Karpas-422 (cell line): Measurements from ENCODE around the gene NTN3. TPM values are rescaled to one million over a fixed set of nuclear protein-coding genes. Genes with fewer than 3 reads are reported as not detected.

Experiments used
- DNase-seq: peaks from one replicate; pipeline ENCODE4 v3.0.0-alpha.2; 2015
- H2AFZ ChIP-seq: fragments of 200-600 bp; sonication (generic); 2 replicates; pipeline ENCODE4 v1.6.1; 2014; ENCODE audit warnings: antibody characterized with exemption, low read length, mixed read lengths
- H3K27ac ChIP-seq: fragments of 200-600 bp; sonication (generic); 2 replicates; pipeline ENCODE4 v1.5.1; 2014; ENCODE audit warnings: mild to moderate bottlenecking, low read length, moderate library complexity
- H3K27me3 ChIP-seq: fragments of 200-600 bp; sonication (generic); 2 replicates; pipeline ENCODE4 v1.6.1; 2014; ENCODE audit warnings: low read length, mixed read lengths
- H3K36me3 ChIP-seq: fragments of 200-600 bp; sonication (generic); 2 replicates; pipeline ENCODE4 v1.6.1; 2014; ENCODE audit warnings: low read length, mixed read lengths; ENCODE audit not compliant: insufficient read depth
- H3K4me1 ChIP-seq: fragments of 200-600 bp; sonication (generic); 2 replicates; pipeline ENCODE4 v1.6.1; 2014; ENCODE audit warnings: mild to moderate bottlenecking, low read length, mixed read lengths
- H3K4me2 ChIP-seq: fragments of 200-600 bp; sonication (generic); 2 replicates; pipeline ENCODE4 v1.6.1; 2014; ENCODE audit warnings: low read length, low read depth, mild to moderate bottlenecking; ENCODE audit not compliant: poor library complexity, severe bottlenecking
- H3K4me3 ChIP-seq: fragments of 200-600 bp; sonication (generic); 2 replicates; pipeline ENCODE4 v1.5.1; 2014; ENCODE audit warnings: mild to moderate bottlenecking, antibody characterized with exemption, low read length, mixed read lengths
- H3K79me2 ChIP-seq: fragments of 200-600 bp; sonication (generic); 2 replicates; pipeline ENCODE4 v1.6.1; 2014; ENCODE audit warnings: mild to moderate bottlenecking, low read length, mixed read lengths
- H3K9ac ChIP-seq: fragments of 200-600 bp; sonication (generic); 2 replicates; pipeline ENCODE4 v1.6.0; 2014; ENCODE audit warnings: low read length
- H3K9me2 ChIP-seq: fragments of 200-600 bp; sonication (generic), shearing (Covaris generic); replicated peaks from 2 replicates; pipeline ENCODE4 v1.6.0; 2014; ENCODE audit warnings: mild to moderate bottlenecking, low read length, moderate library complexity; ENCODE audit not compliant: insufficient read depth
- H3K9me3 ChIP-seq: fragments of 300-700, 200-600 bp; sonication (generic); 2 replicates; pipeline ENCODE4 v1.6.1; 2014; ENCODE audit warnings: low read length, mixed read lengths
- H4K20me1 ChIP-seq: fragments of 200-600 bp; sonication (generic); 2 replicates; pipeline ENCODE4 v1.6.1; 2014; ENCODE audit warnings: mild to moderate bottlenecking, antibody characterized with exemption, low read length, low read depth; ENCODE audit not compliant: insufficient read depth
- total RNA-seq: library from RNA; depleted of rRNA; stranded (reverse); fragments of >200 nt; shearing (Covaris generic); gene quantifications from 2 replicates; pipeline ENCODE4 v1.2.3, GENCODE V29; 2014; ENCODE audit warnings: low replicate concordance

NTN3 gene
- total RNA-seq, 1 experiment from 2014 or later, result 0.45 TPM

DNA sequence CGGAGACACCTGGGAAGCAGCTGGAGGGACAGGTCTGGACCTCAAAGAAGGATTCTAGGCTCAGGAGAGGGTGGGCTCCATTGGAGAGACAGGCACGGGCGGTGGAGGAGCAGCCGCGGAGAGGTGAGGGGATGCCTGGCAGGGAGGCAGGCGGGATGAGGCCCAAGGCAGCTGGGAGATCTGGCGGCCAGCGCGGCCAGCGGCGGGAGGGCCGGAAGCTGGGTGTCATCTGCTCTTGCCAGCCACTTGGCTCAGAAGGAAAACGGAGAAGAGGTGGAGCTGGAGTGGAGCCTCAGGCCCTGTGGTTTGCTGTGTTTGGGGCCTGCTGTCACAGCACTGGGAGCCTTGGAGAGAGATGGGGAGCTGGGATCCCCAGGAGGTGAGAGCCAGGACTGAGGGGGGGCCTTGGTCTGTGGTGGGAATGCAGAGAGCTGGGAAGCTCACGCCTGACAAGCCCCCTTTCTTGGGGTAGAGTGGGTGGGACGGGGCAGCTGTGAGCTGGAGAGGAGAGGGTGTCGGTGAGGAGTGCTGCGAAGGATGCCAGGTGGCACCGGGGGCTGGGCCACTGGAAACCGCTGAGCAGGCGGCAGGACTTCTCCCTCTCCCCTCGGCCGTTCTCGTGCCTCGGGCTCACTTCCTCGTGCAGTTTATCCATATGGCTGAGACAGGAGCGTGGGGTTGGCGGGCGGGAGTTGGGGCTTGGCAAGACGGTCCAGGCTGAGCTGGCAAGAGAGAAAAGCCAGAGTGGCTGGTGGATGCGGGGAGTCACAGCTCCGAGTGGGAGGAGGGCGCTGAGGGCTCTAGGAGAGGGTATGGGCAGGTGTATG is 11.8 kb downstream of the NTN3 start:
- no peak overlapping the region for H3K27ac ChIP-seq
- peaks cover 49% of the 10 kb centered on the region for H3K79me2 ChIP-seq
- H3K4me3 ChIP-seq, result no peak overlapping the region
- no peaks in the 10 kb centered on the region for H3K9me3 ChIP-seq
- H2AFZ ChIP-seq, result no peak overlapping the region
- H3K9me2 ChIP-seq, result no peaks in the 10 kb centered on the region
- H3K9ac ChIP-seq, result no peak overlapping the region
- no peaks in the 10 kb centered on the region for H3K27me3 ChIP-seq
- no peak overlapping the region for H3K4me2 ChIP-seq
- H3K36me3 ChIP-seq, result no peaks in the 10 kb centered on the region
- H3K4me1 ChIP-seq, result peaks cover 8% of the 10 kb centered on the region
- H4K20me1 ChIP-seq, result peaks cover 7% of the 10 kb centered on the region; the same call in 1 of the 2 replicates
- no peak for DNase-seq

DNA sequence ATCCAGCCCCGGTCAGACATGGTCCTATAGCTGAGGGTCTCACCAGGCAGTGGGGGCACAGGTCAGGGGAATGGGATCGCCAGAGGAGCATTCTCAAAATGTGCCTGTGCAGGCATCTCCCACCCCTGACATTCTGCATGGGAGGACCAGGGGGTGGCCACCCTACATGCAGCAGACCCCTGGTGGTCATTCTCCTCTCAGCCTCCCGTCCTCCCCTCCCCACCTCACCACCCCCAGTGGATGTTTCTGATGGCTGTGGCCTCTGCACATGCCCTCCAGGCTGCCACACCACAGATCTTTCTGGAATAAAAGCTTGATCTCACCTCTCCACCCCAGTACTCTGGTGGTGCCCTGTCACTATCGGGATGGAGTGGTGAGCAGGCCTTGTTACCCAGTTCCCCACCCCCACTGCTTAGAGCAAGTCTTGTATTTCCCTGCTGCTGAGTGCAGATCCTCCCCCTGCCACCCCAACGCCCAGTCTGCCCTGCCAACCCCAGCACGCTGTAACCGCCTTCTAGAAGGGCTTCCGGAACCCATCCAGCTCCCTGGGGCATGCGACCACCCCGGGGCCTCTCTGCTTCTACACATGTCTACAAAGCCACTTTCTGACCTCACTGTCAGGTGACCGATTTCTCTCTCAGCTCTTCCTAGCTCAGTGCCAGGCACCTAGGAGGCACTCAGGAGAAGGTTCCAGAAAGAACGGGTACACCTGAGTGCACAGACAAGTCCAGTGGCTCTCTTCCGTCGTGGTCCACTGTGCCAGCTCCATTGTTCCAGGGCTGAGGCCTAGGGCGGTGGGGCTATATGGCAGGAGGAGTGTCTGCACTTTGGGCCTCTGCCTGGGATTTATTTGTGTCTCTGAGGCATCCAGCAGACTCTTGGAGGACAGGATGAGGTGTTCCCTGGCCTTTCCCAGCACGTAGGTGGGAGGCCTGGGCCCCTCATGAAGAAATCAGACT is 13.1 kb downstream of the NTN3 start:
- no peak overlapping the region for H3K27ac ChIP-seq
- peaks cover 42% of the 10 kb centered on the region for H3K79me2 ChIP-seq
- no peak overlapping the region for H3K4me3 ChIP-seq
- H4K20me1 ChIP-seq, result no peaks in the 10 kb centered on the region; the same call in 1 of the 2 replicates
- no peak overlapping the region for H3K4me2 ChIP-seq
- DNase-seq, result no peak
- H3K4me1 ChIP-seq, result peaks cover 8% of the 10 kb centered on the region
- H2AFZ ChIP-seq, result no peak overlapping the region
- H3K9me2 ChIP-seq, result no peaks in the 10 kb centered on the region
- H3K27me3 ChIP-seq, result no peaks in the 10 kb centered on the region
- H3K36me3 ChIP-seq, result no peaks in the 10 kb centered on the region
- H3K9ac ChIP-seq, result no peak overlapping the region
- H3K9me3 ChIP-seq, result no peaks in the 10 kb centered on the region

GRCh38 chr16:2484898-2485508 is 13.9 kb downstream of the NTN3 start:
- no peak overlapping the region for H3K4me2 ChIP-seq
- peaks cover 41% of the 10 kb centered on the region for H3K79me2 ChIP-seq
- H3K4me1 ChIP-seq, result peaks cover 8% of the 10 kb centered on the region
- no peak overlapping the region for H3K9ac ChIP-seq
- H3K27ac ChIP-seq, result no peak overlapping the region
- H2AFZ ChIP-seq, result no peak overlapping the region
- DNase-seq, result no peak
- no peak overlapping the region for H3K4me3 ChIP-seq
- H3K9me2 ChIP-seq, result no peaks in the 10 kb centered on the region
- H3K27me3 ChIP-seq, result no peaks in the 10 kb centered on the region
- H3K9me3 ChIP-seq, result no peaks in the 10 kb centered on the region
- H4K20me1 ChIP-seq, result no peaks in the 10 kb centered on the region; the same call in 1 of the 2 replicates
- no peaks in the 10 kb centered on the region for H3K36me3 ChIP-seq

DNA sequence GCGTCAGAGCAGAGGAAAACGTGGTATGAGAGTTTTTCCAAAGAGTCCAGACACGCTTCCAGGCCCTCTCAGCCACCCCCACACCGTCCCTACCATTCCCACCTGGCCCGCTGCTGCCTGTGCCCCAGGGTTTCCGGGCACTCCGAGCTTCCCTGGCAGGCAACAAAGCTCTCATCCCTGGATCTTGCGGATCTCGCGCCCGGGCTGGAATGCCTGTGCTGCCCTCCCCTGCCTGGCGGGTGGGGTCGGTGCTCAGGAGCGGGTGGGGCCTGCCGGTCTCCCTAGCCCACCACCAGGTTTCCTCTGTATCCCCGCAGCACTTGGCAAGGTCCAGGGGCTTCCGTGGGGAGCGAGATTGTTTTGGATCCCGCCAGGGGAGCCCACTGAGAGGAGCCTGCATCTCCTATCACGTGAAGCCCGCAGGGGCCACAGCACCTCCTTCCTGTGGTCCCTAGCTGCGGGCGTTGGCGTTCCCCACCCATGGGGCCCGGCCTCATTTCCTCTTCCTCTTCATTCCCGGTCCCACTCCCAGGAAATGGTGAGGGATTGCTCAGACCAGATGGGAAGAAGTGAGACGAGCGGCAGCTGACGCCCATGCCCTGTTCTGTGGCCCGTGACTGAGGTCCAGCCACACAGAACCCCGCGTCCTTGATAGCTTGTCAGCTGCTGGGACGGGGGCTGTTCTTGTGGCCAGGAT is 14.9 kb downstream of the NTN3 start:
- Histone ChIP-seq H3K4me2 (no peak overlapping the region), H3K9me3 (no peaks in the 10 kb centered on the region), H3K27me3 (no peaks in the 10 kb centered on the region), H3K36me3 (no peaks in the 10 kb centered on the region), H3K9ac (0 out of 2 replicates have a peak overlapping the region, but pooled peaks have one; percentile 29), H3K4me1 (peaks cover 8% of the 10 kb centered on the region), H3K4me3 (no peak overlapping the region), H4K20me1 (no peaks in the 10 kb centered on the region; the same call in 1 of the 2 replicates), H3K9me2 (no peaks in the 10 kb centered on the region), H3K79me2 (peaks cover 40% of the 10 kb centered on the region), H2AFZ (no peak overlapping the region), H3K27ac (no peak overlapping the region)
- no peak for DNase-seq

DNA sequence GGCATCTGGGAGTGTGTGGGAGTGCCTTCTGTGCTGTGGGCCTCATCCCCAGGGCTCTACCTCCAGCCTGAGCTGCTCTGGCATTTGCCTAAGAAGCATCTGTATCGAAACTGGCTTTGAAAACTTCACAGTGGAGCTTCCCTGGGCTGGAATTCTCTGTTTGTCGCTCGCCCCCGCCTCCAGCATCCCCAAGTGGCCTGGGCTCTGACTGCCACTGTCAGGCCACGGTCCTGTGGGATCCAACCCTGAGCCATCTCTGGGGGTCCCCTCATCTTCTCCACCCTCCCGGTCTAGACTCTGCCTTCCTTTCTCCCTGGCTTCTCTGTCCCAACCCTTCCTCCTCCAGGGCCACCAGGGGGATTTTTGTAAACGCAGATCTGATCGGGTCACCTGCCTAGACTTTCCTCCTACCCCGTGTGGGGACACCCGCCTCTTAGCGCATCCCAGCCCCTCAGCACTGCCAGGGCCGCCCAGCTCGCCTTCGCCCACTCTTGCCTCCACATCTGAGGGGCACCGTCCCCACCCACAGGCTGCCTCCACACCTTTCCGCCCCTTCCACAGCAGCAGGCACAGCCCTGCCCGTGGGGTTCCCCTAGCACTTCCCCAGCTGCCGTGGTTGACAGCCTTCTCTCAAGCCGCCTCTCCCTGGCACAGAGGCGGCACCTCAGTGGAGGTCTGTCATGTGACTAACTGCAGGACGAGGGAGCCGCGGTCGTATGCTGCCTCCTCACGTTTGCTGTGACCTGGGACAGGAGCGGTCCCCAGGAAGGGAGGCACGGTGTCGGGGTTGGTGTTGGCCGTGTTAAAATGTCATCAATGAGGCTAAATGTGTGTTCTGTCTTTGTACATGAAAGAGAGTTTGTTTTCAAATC is 15.8 kb downstream of the NTN3 start:
- H4K20me1 ChIP-seq, result no peaks in the 10 kb centered on the region; the same call in 1 of the 2 replicates
- no peak overlapping the region for H3K4me2 ChIP-seq
- no peaks in the 10 kb centered on the region for H3K27me3 ChIP-seq
- H3K79me2 ChIP-seq, result peaks cover 36% of the 10 kb centered on the region
- H3K9me2 ChIP-seq, result no peaks in the 10 kb centered on the region
- no peaks in the 10 kb centered on the region for H3K36me3 ChIP-seq
- H3K4me3 ChIP-seq, result no peak overlapping the region
- peak; percentile 63 for DNase-seq
- H3K27ac ChIP-seq, result no peak overlapping the region
- peak overlapping the region; percentile 29; the same call in 1 of the 2 replicates for H3K9ac ChIP-seq
- H3K9me3 ChIP-seq, result no peaks in the 10 kb centered on the region
- H2AFZ ChIP-seq, result peak overlapping the region; percentile 21; the same call in 1 of the 2 replicates
- peaks cover 8% of the 10 kb centered on the region for H3K4me1 ChIP-seq

- Histone ChIP-seq H3K4me3 (no peak overlapping the region), H3K9me3 (no peaks in the 10 kb centered on the region), H3K27ac (no peak overlapping the region), H3K4me1 (peaks cover 8% of the 10 kb centered on the region), H3K9ac (no peak overlapping the region), H3K4me2 (no peak overlapping the region), H4K20me1 (no peaks in the 10 kb centered on the region; the same call in 1 of the 2 replicates), H3K79me2 (peaks cover 34% of the 10 kb centered on the region), H2AFZ (no peak overlapping the region), H3K36me3 (no peaks in the 10 kb centered on the region), H3K9me2 (no peaks in the 10 kb centered on the region), H3K27me3 (no peaks in the 10 kb centered on the region)
- no peak for DNase-seq
Observed at GRCh38 chr16:2487517-2487842, 16.4 kb downstream of the NTN3 start.

GRCh38 chr16:2487903-2488531 is 16.9 kb downstream of the NTN3 start:
- Histone ChIP-seq H3K79me2 (peaks cover 34% of the 10 kb centered on the region), H3K9me2 (no peaks in the 10 kb centered on the region), H3K4me2 (no peak overlapping the region), H2AFZ (no peak overlapping the region), H4K20me1 (no peaks in the 10 kb centered on the region; the same call in 1 of the 2 replicates), H3K4me3 (no peak overlapping the region), H3K9ac (no peak overlapping the region), H3K4me1 (peaks cover 8% of the 10 kb centered on the region), H3K9me3 (no peaks in the 10 kb centered on the region), H3K36me3 (no peaks in the 10 kb centered on the region), H3K27me3 (no peaks in the 10 kb centered on the region), H3K27ac (no peak overlapping the region)
- no peak for DNase-seq
